Activated naive CD4-positive, alpha-beta T cell treated with anti-CD3 and anti-CD28 coated beads, Interleukin-2, amount 10 ng/mL, durations not matched to agents 7 days and 5 days (primary cell): Measurements from ENCODE around the gene HYLS1.

Experiments
- CTCF ChIA-PET: fragments of 350-600 bp; sonication (Branson Sonifier 250); formaldehyde crosslinking; loops from one replicate; lab custom pipeline; 2021; ENCODE audit warnings: antibody characterized with exemption; lab: Charles Lee
- DNase-seq: peaks from one replicate; pipeline ENCODE4 v3.0.0-alpha.2; 2020
- H3K27ac Mint-ChIP-seq: one replicate; pipeline ENCODE4 v1.8.0; 2021; ENCODE audit warnings: mild to moderate bottlenecking, moderate library complexity, mixed read lengths
- H3K27me3 Mint-ChIP-seq: one replicate; pipeline ENCODE4 v1.8.0; 2021; ENCODE audit warnings: mild to moderate bottlenecking, mixed read lengths
- H3K36me3 Mint-ChIP-seq: one replicate; pipeline ENCODE4 v1.8.0; 2021; ENCODE audit warnings: mixed read lengths
- H3K4me1 Mint-ChIP-seq: one replicate; pipeline ENCODE4 v1.8.0; 2021; ENCODE audit warnings: mixed read lengths
- H3K4me3 Mint-ChIP-seq: one replicate; pipeline ENCODE4 v1.8.0; 2021; ENCODE audit warnings: mild to moderate bottlenecking, moderate library complexity, mixed read lengths
- H3K9me3 Mint-ChIP-seq: one replicate; pipeline ENCODE4 v1.8.0; 2021; ENCODE audit warnings: mixed read lengths

HYLS1 gene

DNA sequence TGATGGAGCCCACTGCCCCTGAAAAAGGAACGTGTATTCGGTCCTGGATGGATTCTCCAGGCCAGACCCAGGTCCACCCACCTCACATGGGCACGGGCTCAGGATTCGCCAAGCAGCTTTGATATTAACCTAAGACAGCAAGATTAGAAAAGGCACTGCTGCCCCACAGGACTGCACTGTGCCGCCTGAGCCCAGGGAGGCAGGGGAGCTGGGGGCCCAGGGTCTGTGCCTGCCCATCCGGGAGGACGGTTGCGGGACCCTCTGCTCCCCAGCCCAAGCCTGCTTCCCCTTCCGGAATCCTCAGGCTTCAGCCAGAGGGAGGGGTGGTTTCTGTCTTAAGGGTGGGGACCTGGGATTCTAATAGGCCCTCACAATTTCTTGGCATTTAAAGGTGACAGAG lies 44.8 kb downstream of the HYLS1 start:
- DNase-seq = no peak
- Mint-ChIP-seq H3K9me3 (no peaks in the 10 kb centered on the region), H3K4me1 (no peaks in the 10 kb centered on the region), H3K27me3 (peaks cover 18% of the 10 kb centered on the region), H3K4me3 (no peak overlapping the region), H3K36me3 (no peaks in the 10 kb centered on the region), H3K27ac (no peak overlapping the region)
- CTCF ChIA-PET = no interaction called here

GRCh38 chr11:125933030-125933813 lies 45.8 kb downstream of the HYLS1 start:
- CTCF ChIA-PET = no interaction called here
- no peak for DNase-seq
- H3K4me3 Mint-ChIP-seq = no peak overlapping the region

GRCh38 chr11:125934473-125934872 lies 47.0 kb downstream of the HYLS1 start:
- Mint-ChIP-seq H3K27ac (no peak overlapping the region), H3K36me3 (no peaks in the 10 kb centered on the region), H3K4me1 (peaks cover 14% of the 10 kb centered on the region), H3K9me3 (no peaks in the 10 kb centered on the region), H3K27me3 (peaks cover 15% of the 10 kb centered on the region), H3K4me3 (no peak overlapping the region)
- CTCF ChIA-PET = no interaction called here
- no peak for DNase-seq

More at GRCh38 chr11:125933030-125933813, 45.8 kb downstream of the HYLS1 start:
- H3K27ac Mint-ChIP-seq = no peak overlapping the region
- no peaks in the 10 kb centered on the region for H3K36me3 Mint-ChIP-seq
- peaks cover 6% of the 10 kb centered on the region for H3K4me1 Mint-ChIP-seq
- peaks cover 18% of the 10 kb centered on the region for H3K27me3 Mint-ChIP-seq
- H3K9me3 Mint-ChIP-seq = no peaks in the 10 kb centered on the region

GRCh38 chr11:125935056-125935455 lies 47.6 kb downstream of the HYLS1 start:
- H3K4me1 Mint-ChIP-seq = peaks cover 14% of the 10 kb centered on the region
- H3K9me3 Mint-ChIP-seq = no peaks in the 10 kb centered on the region
- H3K4me3 Mint-ChIP-seq = no peak overlapping the region

DNA sequence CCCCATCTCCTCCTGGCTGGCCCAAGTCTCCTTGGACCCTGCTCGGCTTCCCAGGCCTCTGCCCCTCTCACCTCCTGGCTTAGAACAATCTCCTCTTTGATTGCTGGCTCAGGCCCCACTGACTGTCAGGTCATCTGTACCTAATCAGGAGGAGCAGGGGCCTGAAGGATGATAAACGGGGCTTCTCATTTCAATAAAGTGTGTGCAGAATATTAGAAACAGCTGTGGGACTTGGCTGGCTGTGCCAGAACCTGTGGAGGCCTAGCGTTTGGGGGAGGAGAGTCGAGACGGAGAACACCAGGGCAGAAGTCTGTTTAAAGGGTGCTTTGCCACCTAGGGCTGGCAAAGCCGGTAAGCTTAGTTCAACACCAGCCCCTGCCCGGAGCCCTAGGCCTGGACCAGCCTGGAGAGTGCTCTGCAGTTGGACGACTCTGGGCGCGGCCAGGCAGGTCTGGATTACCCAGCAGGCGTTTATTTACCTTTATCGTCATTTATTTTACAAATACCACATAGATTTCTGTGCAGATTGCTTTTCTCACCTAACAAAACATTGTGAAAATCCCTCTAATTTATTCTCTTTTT lies 48.2 kb downstream of the HYLS1 start:
- CTCF ChIA-PET = interaction anchor here (9.5 kb wide), 1 partner anchor 258 kb away, joined by 79 read pairs; no protein-coding TSS in a partner anchor
- Mint-ChIP-seq H3K4me3 (no peak overlapping the region), H3K36me3 (no peaks in the 10 kb centered on the region), H3K9me3 (no peaks in the 10 kb centered on the region), H3K4me1 (peaks cover 14% of the 10 kb centered on the region), H3K27me3 (peaks cover 8% of the 10 kb centered on the region), H3K27ac (no peak overlapping the region)
- no peak for DNase-seq

More at GRCh38 chr11:125935056-125935455, 47.6 kb downstream of the HYLS1 start:
- peaks cover 10% of the 10 kb centered on the region for H3K27me3 Mint-ChIP-seq
- H3K36me3 Mint-ChIP-seq = no peaks in the 10 kb centered on the region
- CTCF ChIA-PET = interaction anchor here (9.5 kb wide), 1 partner anchor 258 kb away, joined by 79 read pairs; no protein-coding TSS in a partner anchor
- no peak for DNase-seq
- H3K27ac Mint-ChIP-seq = no peak overlapping the region

- no peak overlapping the region for H3K4me3 Mint-ChIP-seq
- no peaks in the 10 kb centered on the region for H3K9me3 Mint-ChIP-seq
- H3K27ac Mint-ChIP-seq = peak overlapping the region; percentile 17
- peak; percentile 38 for DNase-seq
- peaks cover 8% of the 10 kb centered on the region for H3K27me3 Mint-ChIP-seq
- no peaks in the 10 kb centered on the region for H3K36me3 Mint-ChIP-seq
- CTCF ChIA-PET = interaction anchor here (1.4 to 9.5 kb wide), 2 partner anchors 11 to 255 kb away, joined by 3 to 79 read pairs; no protein-coding TSS in a partner anchor
- peaks cover 21% of the 10 kb centered on the region for H3K4me1 Mint-ChIP-seq
Measured at GRCh38 chr11:125938418-125938817, 51.0 kb downstream of the HYLS1 start.

GRCh38 chr11:125939081-125939521 lies 51.6 kb downstream of the HYLS1 start:
- CTCF ChIA-PET = interaction anchor here (0.6 to 9.5 kb wide), 3 partner anchors 10 to 254 kb away, joined by 3 to 79 read pairs (median 3); no protein-coding TSS in a partner anchor
- Mint-ChIP-seq H3K27me3 (peaks cover 8% of the 10 kb centered on the region), H3K9me3 (no peaks in the 10 kb centered on the region), H3K27ac (no peak overlapping the region), H3K36me3 (no peaks in the 10 kb centered on the region), H3K4me3 (no peak overlapping the region), H3K4me1 (peaks cover 21% of the 10 kb centered on the region)
- DNase-seq = no peak

DNA sequence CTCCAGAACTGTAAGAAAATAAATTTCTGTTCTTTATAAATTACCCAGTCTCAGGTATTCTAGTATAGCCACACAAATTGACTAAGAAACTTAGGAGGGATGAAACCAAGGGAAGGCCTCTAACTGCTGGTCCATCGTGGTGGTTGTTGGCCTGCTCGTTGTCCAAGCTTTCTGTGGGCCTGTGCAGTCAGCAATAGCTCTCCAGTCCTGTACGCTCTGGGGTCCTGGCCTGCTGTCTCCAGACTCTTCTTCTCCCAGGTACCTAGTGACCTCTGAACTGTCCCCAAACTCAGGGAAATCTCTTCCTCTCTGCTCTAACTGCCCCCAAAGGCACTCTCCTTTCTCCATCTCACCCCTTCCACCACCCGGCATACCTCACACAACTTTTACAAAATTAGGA lies 52.7 kb downstream of the HYLS1 start:
- peaks cover 14% of the 10 kb centered on the region for H3K27me3 Mint-ChIP-seq
- no peak for DNase-seq
- CTCF ChIA-PET = interaction anchor here (0.7 to 9.5 kb wide), 6 partner anchors 121 to 409 kb away, joined by 3 to 79 read pairs (median 4); no protein-coding TSS in a partner anchor
- no peaks in the 10 kb centered on the region for H3K36me3 Mint-ChIP-seq
- H3K27ac Mint-ChIP-seq = no peak overlapping the region
- H3K4me3 Mint-ChIP-seq = no peak overlapping the region
- no peaks in the 10 kb centered on the region for H3K9me3 Mint-ChIP-seq
- peaks cover 21% of the 10 kb centered on the region for H3K4me1 Mint-ChIP-seq

DNA sequence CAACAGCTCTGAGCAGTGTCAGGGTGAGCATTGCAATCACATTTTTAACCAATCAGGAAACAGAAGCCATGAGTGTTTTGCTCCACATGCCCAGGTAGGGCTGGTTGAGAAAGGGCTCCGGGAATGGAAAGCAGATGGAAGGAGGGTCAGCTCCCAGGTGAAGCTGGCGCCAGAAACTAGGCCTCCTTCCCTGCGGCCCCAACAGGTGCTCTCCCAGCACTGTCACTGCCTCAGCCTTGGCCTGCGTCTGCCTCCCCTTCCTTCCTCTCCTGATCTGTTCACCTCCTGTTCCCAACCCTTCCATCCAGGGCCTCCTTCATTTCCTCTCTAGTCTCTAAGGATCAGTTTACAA lies 53.8 kb downstream of the HYLS1 start:
- Mint-ChIP-seq H3K9me3 (no peaks in the 10 kb centered on the region), H3K27me3 (peaks cover 14% of the 10 kb centered on the region), H3K4me1 (peaks cover 21% of the 10 kb centered on the region), H3K27ac (no peak overlapping the region), H3K4me3 (no peak overlapping the region), H3K36me3 (no peaks in the 10 kb centered on the region)
- DNase-seq = no peak
- CTCF ChIA-PET = interaction anchor here (0.7 to 9.5 kb wide), 11 partner anchors 11 to 539 kb away, joined by 3 to 79 read pairs (median 4); no protein-coding TSS in a partner anchor

- H3K4me1 Mint-ChIP-seq = peaks cover 21% of the 10 kb centered on the region
- H3K27ac Mint-ChIP-seq = no peak overlapping the region
- no peaks in the 10 kb centered on the region for H3K36me3 Mint-ChIP-seq
- no peak overlapping the region for H3K4me3 Mint-ChIP-seq
- H3K27me3 Mint-ChIP-seq = peaks cover 14% of the 10 kb centered on the region
- CTCF ChIA-PET = interaction anchor here (0.6 to 9.5 kb wide), 19 partner anchors 10 to 538 kb away, joined by 3 to 79 read pairs (median 3); no protein-coding TSS in a partner anchor
- DNase-seq = peak; percentile 73
- H3K9me3 Mint-ChIP-seq = no peaks in the 10 kb centered on the region
Measured at GRCh38 chr11:125941619-125942611, 54.4 kb downstream of the HYLS1 start.

DNA sequence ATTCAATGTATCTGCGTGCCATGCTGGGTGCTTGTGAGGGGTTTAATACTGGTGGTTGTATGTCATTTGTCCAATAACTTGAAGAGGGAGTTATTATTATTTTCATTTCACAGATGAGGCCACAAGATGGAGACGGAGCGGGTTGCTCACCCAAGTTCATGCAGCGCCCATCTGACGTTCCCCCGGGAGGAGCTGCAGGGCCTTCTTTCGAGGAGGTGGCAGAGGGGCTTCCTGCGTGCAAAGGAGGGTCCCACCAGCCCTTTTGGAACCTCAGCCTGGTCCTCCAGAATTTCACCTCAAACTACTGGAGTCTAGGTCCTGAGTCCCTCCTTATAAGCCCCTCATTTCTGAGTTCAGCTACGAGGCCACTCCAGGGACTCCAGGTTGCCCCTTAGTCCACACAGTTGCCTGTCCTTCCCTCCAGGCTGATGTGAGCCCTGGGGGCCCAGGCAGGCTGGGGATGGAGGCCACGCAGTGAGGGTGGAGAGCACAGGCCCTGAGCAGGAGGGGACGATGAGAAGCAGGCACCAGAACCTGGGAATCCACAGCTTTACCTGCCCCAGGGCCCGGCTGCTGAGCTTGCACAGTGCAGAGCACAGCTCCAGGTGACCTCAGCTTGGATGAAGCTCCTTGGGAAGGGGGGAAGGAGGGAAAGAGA lies 55.4 kb downstream of the HYLS1 start:
- H3K36me3 Mint-ChIP-seq = no peaks in the 10 kb centered on the region
- no peak overlapping the region for H3K27ac Mint-ChIP-seq
- CTCF ChIA-PET = interaction anchor here (0.6 to 9.5 kb wide), 10 partner anchors 11 to 341 kb away, joined by 3 to 79 read pairs (median 3); no protein-coding TSS in a partner anchor
- peaks cover 18% of the 10 kb centered on the region for H3K4me1 Mint-ChIP-seq
- H3K27me3 Mint-ChIP-seq = peaks cover 14% of the 10 kb centered on the region
- H3K4me3 Mint-ChIP-seq = no peak overlapping the region
- no peaks in the 10 kb centered on the region for H3K9me3 Mint-ChIP-seq
- no peak for DNase-seq

GRCh38 chr11:125943661-125944349 lies 56.3 kb downstream of the HYLS1 start:
- DNase-seq = no peak
- CTCF ChIA-PET = interaction anchor here (0.7 to 9.5 kb wide), 4 partner anchors 10 to 340 kb away, joined by 3 to 79 read pairs (median 5); no protein-coding TSS in a partner anchor
- no peak overlapping the region for H3K27ac Mint-ChIP-seq
- peaks cover 9% of the 10 kb centered on the region for H3K4me1 Mint-ChIP-seq
- no peaks in the 10 kb centered on the region for H3K36me3 Mint-ChIP-seq
- H3K9me3 Mint-ChIP-seq = no peaks in the 10 kb centered on the region
- H3K27me3 Mint-ChIP-seq = peaks cover 14% of the 10 kb centered on the region
- no peak overlapping the region for H3K4me3 Mint-ChIP-seq
